HCT116 (cell line): ENCODE results near the gene RCAN3. TPM values are rescaled to one million over a fixed set of nuclear protein-coding genes. Genes with fewer than 3 reads are reported as not detected.

Source experiments
- ATAC-seq: fragments of 200-7000 bp; cut with Tn5 transposase; 2 replicates; pipeline ENCODE4 v1.9.1; 2020; ENCODE audit warnings: mild to moderate bottlenecking, moderate library complexity
- BruUV-seq: library from RNA; stranded (reverse); fragments of 400-500 nt; replicated peaks from 2 replicates; lab custom pipeline; 2021; lab: Mats Ljungman, UMichigan
- CTCF ChIA-PET: fragments of 300-600 bp; sonication (Branson Sonifier 250); formaldehyde crosslinking; loops from one replicate; lab custom pipeline; 2021; ENCODE audit warnings: antibody characterized with exemption; lab: Charles Lee
- POLR2A ChIA-PET: fragments of 300-600, 350-600 bp; sonication (Branson Sonifier 250); formaldehyde crosslinking; loops from one replicate; lab custom pipeline; 2021; ENCODE audit warnings: antibody characterized with exemption; lab: Charles Lee
- RAD21 ChIA-PET, 2 experiments: fragments of 300-600 bp; sonication (Branson Sonifier 250); formaldehyde crosslinking; loops; one replicate each; lab custom pipeline; 2023; ENCODE audit warnings: low total read pairs in 2 of 2; ENCODE audit not compliant: uncharacterized antibody in 2 of 2, unreplicated experiment in 2 of 2, low non-redundant PET in 1 of 2; lab: Charles Lee
- DNase-seq: peaks from one replicate; pipeline ENCODE4 v3.0.0-alpha.2; 2010; ENCODE audit warnings: low read depth, low spot score
- H2AFZ ChIP-seq: fragments of 200-600 bp; shearing (Covaris generic), sonication (generic); 2 replicates; pipeline ENCODE4 v1.6.1; 2017; ENCODE audit warnings: low read depth, mixed run types, mixed read lengths, antibody characterized with exemption, low read length; ENCODE audit not compliant: poor library complexity, severe bottlenecking
- H3K27ac ChIP-seq: 2 replicates; pipeline ENCODE4 v1.5.1; 2012; ENCODE audit warnings: low read depth, low read length
- H3K27me3 ChIP-seq: fragments of 200-600 bp; sonication (generic); 2 replicates; pipeline ENCODE4 v1.6.1; 2016; ENCODE audit warnings: mixed run types, low read length, mixed read lengths; ENCODE audit not compliant: insufficient read depth
- H3K36me3 ChIP-seq, 2 experiments: fragments of 200-500 bp in 1 of 2; fragments of 200-600 bp in 1 of 2; sonication (Bioruptor generic) in 1 of 2; sonication (generic) in 1 of 2; 2 replicates each; pipeline versions ENCODE4 v1.5.1 to v1.6.1; 2014 to 2016; ENCODE audit warnings: low read length in 2 of 2, inconsistent platforms in 1 of 2, mixed read lengths in 1 of 2, mixed run types in 1 of 2; ENCODE audit not compliant: insufficient read depth in 2 of 2, control insufficient read depth in 1 of 2
- H3K4me1 ChIP-seq, 2 experiments: fragments of 200-600 bp in 1 of 2; sonication (generic) in 1 of 2; 2 replicates each; pipeline versions ENCODE4 v1.5.1 to v1.6.1; 2012 to 2017; ENCODE audit warnings: low read length in 2 of 2, inconsistent platforms in 1 of 2, mild to moderate bottlenecking in 1 of 2, mixed read lengths in 1 of 2, mixed run types in 1 of 2, moderate library complexity in 1 of 2; ENCODE audit not compliant: insufficient read depth in 2 of 2, control insufficient read depth in 1 of 2
- H3K4me2 ChIP-seq: fragments of 200-600 bp; sonication (generic); 2 replicates; pipeline ENCODE4 v1.6.1; 2017; ENCODE audit warnings: mixed run types, low read length, mixed read lengths
- H3K4me3 ChIP-seq, 2 experiments: fragments of 200-600 bp in 1 of 2; sonication (generic) in 1 of 2; replicated peaks in 1 of 2; 2 replicates each; pipeline ENCODE4 v1.5.1; 2011 to 2016; ENCODE audit warnings: low read length in 2 of 2, control low read depth in 1 of 2, low read depth in 1 of 2, mild to moderate bottlenecking in 1 of 2, mixed read lengths in 1 of 2, mixed run types in 1 of 2
- H3K79me2 ChIP-seq: fragments of 200-600 bp; sonication (generic); 2 replicates; pipeline ENCODE4 v1.6.1; 2017; ENCODE audit warnings: mild to moderate bottlenecking, mixed run types, low read length, moderate library complexity, mixed read lengths; ENCODE audit not compliant: insufficient read depth
- H3K9ac ChIP-seq: fragments of 200-600 bp; sonication (generic); 2 replicates; pipeline ENCODE4 v1.6.1; 2016; ENCODE audit warnings: low read length, mixed read lengths
- H3K9me2 ChIP-seq: fragments of 200-600 bp; sonication (generic), shearing (Covaris generic); 2 replicates; pipeline ENCODE4 v1.6.1; 2017; ENCODE audit warnings: mixed run types, mild to moderate bottlenecking, moderate library complexity; ENCODE audit not compliant: insufficient read depth
- H3K9me3 ChIP-seq, 2 experiments: fragments of 200-500 bp in 1 of 2; fragments of 200-600 bp in 1 of 2; sonication (Bioruptor generic) in 1 of 2; sonication (generic) in 1 of 2; 2 replicates each; pipeline ENCODE4 v1.6.1; 2014 to 2017; ENCODE audit warnings: low read length in 2 of 2, mixed read lengths in 2 of 2, inconsistent platforms in 1 of 2, low read depth in 1 of 2, mild to moderate bottlenecking in 1 of 2, mixed run types in 1 of 2, moderate library complexity in 1 of 2; ENCODE audit not compliant: control insufficient read depth in 1 of 2, insufficient read depth in 1 of 2
- H4K20me1 ChIP-seq: fragments of 200-600 bp; sonication (generic), shearing (Covaris generic); 2 replicates; pipeline ENCODE4 v1.6.1; 2017; ENCODE audit warnings: mixed run types, mild to moderate bottlenecking, moderate library complexity; ENCODE audit not compliant: insufficient read depth
- ATF3 ChIP-seq: IDR thresholded peaks from 2 replicates; pipeline ENCODE4 v1.6.1; 2012
- CBX3 ChIP-seq: IDR thresholded peaks from 2 replicates; pipeline ENCODE4 v1.6.1; 2012; ENCODE audit warnings: low read depth
- CTCF ChIP-seq, 3 experiments: fragments of 200-600 bp in 1 of 3; sonication (generic) in 1 of 3; IDR thresholded peaks in 2 of 3; conservative IDR thresholded peaks in 1 of 3; 2 replicates each; pipeline ENCODE4 v1.5.1; 2012 to 2017; ENCODE audit warnings: low read depth in 2 of 3, low read length in 2 of 3, antibody characterized with exemption in 1 of 3, borderline replicate concordance in 1 of 3, control low read depth in 1 of 3, mild to moderate bottlenecking in 1 of 3, mixed read lengths in 1 of 3, mixed run types in 1 of 3, moderate library complexity in 1 of 3; ENCODE audit not compliant: insufficient read depth in 1 of 3
- EZH2 ChIP-seq: fragments of 200-600 bp; sonication (generic); IDR thresholded peaks from 2 replicates; pipeline ENCODE4 v1.6.1; 2017; ENCODE audit warnings: antibody characterized with exemption, mixed run types
- POLR2AphosphoS5 ChIP-seq: IDR thresholded peaks from 2 replicates; pipeline ENCODE4 v1.6.1; 2011; ENCODE audit warnings: mild to moderate bottlenecking, low read depth, low read length, moderate library complexity
- SIN3A ChIP-seq: IDR thresholded peaks from 2 replicates; pipeline ENCODE4 v1.6.1; 2012; ENCODE audit warnings: low read depth
- SRF ChIP-seq: IDR thresholded peaks from 2 replicates; pipeline ENCODE4 v1.6.1; 2012; ENCODE audit warnings: low read depth
- ZBTB33 ChIP-seq: IDR thresholded peaks from 2 replicates; pipeline ENCODE4 v1.6.1; 2011; ENCODE audit warnings: mild to moderate bottlenecking, low read length, moderate library complexity; ENCODE audit not compliant: insufficient replicate concordance; ENCODE audit errors: extremely low read depth
- ZNF274 ChIP-seq: fragments of 200-500 bp; sonication (Bioruptor generic); IDR thresholded peaks from 2 replicates; pipeline ENCODE4 v1.6.1; 2014; ENCODE audit warnings: mild to moderate bottlenecking, low read depth, low read length, inconsistent platforms
- intact Hi-C: fragments of 100-400 bp; cut with micrococcal nuclease; formaldehyde crosslinking; loops from 2 replicates; pipeline ENCODE4 v1.10.0; 2022
- total RNA-seq: library from RNA; stranded (reverse); gene quantifications from one replicate; pipeline ENCODE4 v1.2.1, GENCODE V29; 2021; ENCODE audit not compliant: unreplicated experiment
- TF ChIP-seq, protein P1 (sequence below): IDR thresholded peaks from 2 replicates; pipeline ENCODE4 v1.6.1; 2012; ENCODE audit warnings: low read depth

RCAN3 gene
- total RNA-seq, 1 experiment from 2014 or later = 13.3 TPM

GRCh38 chr1:24483441-24483840 is 19.2 kb upstream of the RCAN3 start:
- POLR2A ChIA-PET = no interaction called here

GRCh38 chr1:24484199-24484598 is 18.4 kb upstream of the RCAN3 start:
- CTCF ChIA-PET = interaction anchor here (0.7 kb wide), 1 partner anchor 52 kb away, joined by 4 read pairs; no protein-coding TSS in a partner anchor
- RAD21 ChIA-PET = no interaction called here
- intact Hi-C loops = no loop called here
- ATAC-seq (no peak), DNase-seq (no peak)
- no peaks in the 10 kb centered on the region for H3K27me3 ChIP-seq
- no peak overlapping the region for H3K27ac ChIP-seq
- H3K9me3 ChIP-seq = no peaks in the 10 kb centered on the region
- H3K9ac ChIP-seq = no peak overlapping the region
- POLR2A ChIA-PET = no interaction called here
- no peaks in the 10 kb centered on the region for H3K36me3 ChIP-seq
- no peak overlapping the region for H3K4me2 ChIP-seq
- no peaks in the 10 kb centered on the region for H4K20me1 ChIP-seq
- H3K79me2 ChIP-seq = no peaks in the 10 kb centered on the region
- no peaks in the 10 kb centered on the region for H3K9me2 ChIP-seq
- no TSS peak for BruUV-seq
- no peak overlapping the region for H3K4me3 ChIP-seq
- peaks cover 0 to 4% of the 10 kb centered on the region in 2 experiments; a peak in 1 of 4 replicates for H3K4me1 ChIP-seq
- H2AFZ ChIP-seq = no peak overlapping the region
- TF ChIP-seq POLR2AphosphoS5 (no peak), SRF (no peak), CBX3 (no peak), CTCF (IDR thresholded peaks at IDR 0.05 in 2 of 3, conservative IDR thresholded peaks at IDR 0.05 in 1 of 3; ENCODE audit: borderline replicate concordance in 1 of 3, insufficient read depth in 1 of 3, low read depth in 2 of 3, low read length in 2 of 3) (no peak), ZNF274 (no peak), ATF3 (no peak)
- TF ChIP-seq, protein P1, sequence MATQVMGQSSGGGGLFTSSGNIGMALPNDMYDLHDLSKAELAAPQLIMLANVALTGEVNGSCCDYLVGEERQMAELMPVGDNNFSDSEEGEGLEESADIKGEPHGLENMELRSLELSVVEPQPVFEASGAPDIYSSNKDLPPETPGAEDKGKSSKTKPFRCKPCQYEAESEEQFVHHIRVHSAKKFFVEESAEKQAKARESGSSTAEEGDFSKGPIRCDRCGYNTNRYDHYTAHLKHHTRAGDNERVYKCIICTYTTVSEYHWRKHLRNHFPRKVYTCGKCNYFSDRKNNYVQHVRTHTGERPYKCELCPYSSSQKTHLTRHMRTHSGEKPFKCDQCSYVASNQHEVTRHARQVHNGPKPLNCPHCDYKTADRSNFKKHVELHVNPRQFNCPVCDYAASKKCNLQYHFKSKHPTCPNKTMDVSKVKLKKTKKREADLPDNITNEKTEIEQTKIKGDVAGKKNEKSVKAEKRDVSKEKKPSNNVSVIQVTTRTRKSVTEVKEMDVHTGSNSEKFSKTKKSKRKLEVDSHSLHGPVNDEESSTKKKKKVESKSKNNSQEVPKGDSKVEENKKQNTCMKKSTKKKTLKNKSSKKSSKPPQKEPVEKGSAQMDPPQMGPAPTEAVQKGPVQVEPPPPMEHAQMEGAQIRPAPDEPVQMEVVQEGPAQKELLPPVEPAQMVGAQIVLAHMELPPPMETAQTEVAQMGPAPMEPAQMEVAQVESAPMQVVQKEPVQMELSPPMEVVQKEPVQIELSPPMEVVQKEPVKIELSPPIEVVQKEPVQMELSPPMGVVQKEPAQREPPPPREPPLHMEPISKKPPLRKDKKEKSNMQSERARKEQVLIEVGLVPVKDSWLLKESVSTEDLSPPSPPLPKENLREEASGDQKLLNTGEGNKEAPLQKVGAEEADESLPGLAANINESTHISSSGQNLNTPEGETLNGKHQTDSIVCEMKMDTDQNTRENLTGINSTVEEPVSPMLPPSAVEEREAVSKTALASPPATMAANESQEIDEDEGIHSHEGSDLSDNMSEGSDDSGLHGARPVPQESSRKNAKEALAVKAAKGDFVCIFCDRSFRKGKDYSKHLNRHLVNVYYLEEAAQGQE = no peak

More at GRCh38 chr1:24483441-24483840, 19.2 kb upstream of the RCAN3 start:
- ChIA-PET RAD21 (no interaction called here), CTCF (no interaction called here)
- no peaks in the 10 kb centered on the region for H3K79me2 ChIP-seq
- peaks cover 0 to 4% of the 10 kb centered on the region in 2 experiments; a peak in 1 of 4 replicates for H3K4me1 ChIP-seq
- BruUV-seq = no TSS peak
- DNase-seq (no peak), ATAC-seq (no peak)
- no peak overlapping the region for H3K9ac ChIP-seq
- no peak overlapping the region for H3K4me2 ChIP-seq
- no peaks in the 10 kb centered on the region for H3K9me2 ChIP-seq
- no peak overlapping the region for H2AFZ ChIP-seq
- H3K27ac ChIP-seq = no peak overlapping the region
- H3K4me3 ChIP-seq = no peak overlapping the region
- H3K9me3 ChIP-seq = no peaks in the 10 kb centered on the region
- intact Hi-C loops = no loop called here
- H4K20me1 ChIP-seq = no peaks in the 10 kb centered on the region
- H3K36me3 ChIP-seq = no peaks in the 10 kb centered on the region
- no peak for TF ChIP-seq SIN3A
- TF ChIP-seq EZH2 = no peak
- TF ChIP-seq ZBTB33 = no peak
- TF ChIP-seq, all 23 proteins: peak for 0
- H3K27me3 ChIP-seq = no peaks in the 10 kb centered on the region
